K562 (cell line): ENCODE measurements around the gene ZNF516. TPM values are rescaled to one million over a fixed set of nuclear protein-coding genes. Genes with fewer than 3 reads are reported as not detected.

Source experiments
- ATAC-seq: fragments of 200-7000 bp; cut with Tn5 transposase; 3 replicates; pipeline ENCODE4 v1.9.1; 2020; ENCODE audit warnings: moderate library complexity
- BruUV-seq: library from RNA; stranded (reverse); fragments of 400-500 nt; replicated peaks from 2 replicates; lab custom pipeline; 2021; lab: Mats Ljungman, UMichigan
- CTCF ChIA-PET: fragments of 300-600 bp; formaldehyde crosslinking; extraction: SDS; loops from one replicate; lab custom pipeline; 2021; ENCODE audit warnings: low intra/inter-chr PET ratio; lab: Yijun Ruan, JAX
- POLR2A ChIA-PET: fragments of 300-600, 350-650 bp; sonication (Branson Sonifier 250); formaldehyde crosslinking; extraction: SDS; loops from one replicate; lab custom pipeline; 2021; ENCODE audit warnings: antibody characterized with exemption, inconsistent platforms; lab: Yijun Ruan, JAX
- DNase-seq, 4 experiments: peaks; one replicate each; pipeline versions ENCODE4 v3.0.0 to v3.0.0-alpha.2; 2011 to 2018; ENCODE audit warnings: low spot score in 3 of 4, mixed read lengths in 3 of 4; ENCODE audit errors: extremely low read depth in 1 of 4
- FAIRE-seq: peaks from 2 replicates; lab custom pipeline; 2011; peaks lifted over from hg19 to GRCh38; lab: Jason Lieb, UNC
- H2AFZ ChIP-seq: 2 replicates; pipeline ENCODE4 v1.6.0; 2011; ENCODE audit warnings: low read depth, low read length, control low read depth, inconsistent platforms
- H3K27ac ChIP-seq: fragments of 200-600 bp; 3 replicates; pipeline ENCODE4 v1.8.0; 2011; ENCODE audit warnings: low read depth, mild to moderate bottlenecking, control low read depth, inconsistent platforms, low read length, moderate library complexity, mixed read lengths; ENCODE audit errors: extremely low read depth
- H3K27me3 ChIP-seq, 2 experiments: fragments of 300-600 bp in 1 of 2; 2 replicates in 1 of 2; 3 replicates in 1 of 2; pipeline versions ENCODE4 v1.6.0 to v1.8.0; 2011; ENCODE audit warnings: inconsistent platforms in 2 of 2, low read length in 2 of 2, mild to moderate bottlenecking in 1 of 2, mixed read lengths in 1 of 2, moderate library complexity in 1 of 2; ENCODE audit not compliant: control insufficient read depth in 2 of 2, insufficient read depth in 2 of 2
- H3K36me3 ChIP-seq: fragments of 300-600 bp; 3 replicates; pipeline ENCODE4 v1.8.0; 2011; ENCODE audit warnings: mild to moderate bottlenecking, low read length, inconsistent platforms; ENCODE audit not compliant: control insufficient read depth, insufficient read depth
- H3K4me1 ChIP-seq, 2 experiments: fragments of 200-600 bp in 1 of 2; replicated peaks in 1 of 2; 2 replicates in 1 of 2; 3 replicates in 1 of 2; pipeline versions ENCODE4 v1.5.1 to v1.8.0; 2011; ENCODE audit warnings: inconsistent platforms in 2 of 2, low read length in 2 of 2, mild to moderate bottlenecking in 1 of 2, mixed read lengths in 1 of 2, moderate library complexity in 1 of 2; ENCODE audit not compliant: control insufficient read depth in 2 of 2, insufficient read depth in 2 of 2
- H3K4me2 ChIP-seq: 2 replicates; pipeline ENCODE4 v1.6.1; 2011; ENCODE audit warnings: low read length, control low read depth, inconsistent platforms, mixed read lengths; ENCODE audit not compliant: insufficient read depth
- H3K4me3 ChIP-seq: fragments of 200-600 bp; sonication (generic), shearing (Covaris generic); 2 replicates; pipeline ENCODE4 v1.5.1; 2016; ENCODE audit warnings: control low read depth, inconsistent platforms
- H3K79me2 ChIP-seq: fragments of 200-600 bp; 3 replicates; pipeline ENCODE4 v1.8.0; 2011; ENCODE audit warnings: low read length, inconsistent platforms; ENCODE audit not compliant: control insufficient read depth, insufficient read depth
- H3K9ac ChIP-seq, 2 experiments: 2 replicates each; pipeline versions ENCODE4 v1.6.0 to v1.6.1; 2011; ENCODE audit warnings: low read depth in 2 of 2, low read length in 2 of 2, control low read depth in 1 of 2, inconsistent platforms in 1 of 2, mild to moderate bottlenecking in 1 of 2, mixed read lengths in 1 of 2; ENCODE audit not compliant: insufficient read depth in 1 of 2
- H3K9me1 ChIP-seq: one replicate; pipeline ENCODE4 v1.6.0; 2011; ENCODE audit warnings: inconsistent platforms, mild to moderate bottlenecking, low read length, moderate library complexity; ENCODE audit not compliant: control insufficient read depth, insufficient read depth
- H3K9me3 ChIP-seq: replicated peaks from 2 replicates; pipeline ENCODE4 v1.5.1; 2011; ENCODE audit warnings: low read depth, low read length, inconsistent platforms; ENCODE audit not compliant: control insufficient read depth, insufficient read depth
- H4K20me1 ChIP-seq: replicated peaks from 2 replicates; pipeline ENCODE4 v1.6.1; 2011; ENCODE audit warnings: low read length, inconsistent platforms, mixed read lengths; ENCODE audit not compliant: control insufficient read depth, insufficient read depth
- AFF4 ChIP-seq: sonication (generic); formaldehyde crosslinking; IDR thresholded peaks from 2 replicates; pipeline ENCODE4 v1.8.0; 2023; ENCODE audit warnings: mild to moderate bottlenecking, missing genetic modification reagents
- CREM ChIP-seq: IDR thresholded peaks from 2 replicates; pipeline ENCODE4 v1.6.1; 2014; ENCODE audit warnings: antibody characterized with exemption, low read depth
- CSDE1 ChIP-seq, 2 experiments: fragments of 450-650 bp; IDR thresholded peaks; 2 replicates each; pipeline ENCODE4 v1.6.1; 2016; ENCODE audit warnings: mild to moderate bottlenecking in 1 of 2
- FOS ChIP-seq: IDR thresholded peaks from 3 replicates; pipeline ENCODE4 v1.6.1; 2011; ENCODE audit not compliant: insufficient read length; ENCODE audit errors: extremely low read depth
- ILF3 ChIP-seq: fragments of 450-650 bp; IDR thresholded peaks from 2 replicates; pipeline ENCODE4 v1.6.1; 2018; ENCODE audit warnings: antibody characterized with exemption, mild to moderate bottlenecking, moderate library complexity, borderline replicate concordance
- POLR3A ChIP-seq: IDR thresholded peaks from 2 replicates; pipeline ENCODE4 v1.6.1; 2011; ENCODE audit warnings: borderline replicate concordance, mild to moderate bottlenecking, moderate library complexity; ENCODE audit not compliant: insufficient read length, insufficient read depth; ENCODE audit errors: extremely low read depth
- SMARCE1 ChIP-seq: fragments of 450-650 bp; IDR thresholded peaks from 2 replicates; pipeline ENCODE4 v1.7.1; 2016; ENCODE audit warnings: mild to moderate bottlenecking
- TCF3 ChIP-seq: sonication (generic); formaldehyde crosslinking; IDR thresholded peaks from 2 replicates; pipeline ENCODE4 v1.4.0; 2020; ENCODE audit warnings: mild to moderate bottlenecking, missing genetic modification reagents
- TEAD1 ChIP-seq, 2 experiments: fragments of 450-650 bp in 1 of 2; sonication (generic) in 1 of 2; formaldehyde crosslinking; IDR thresholded peaks; 2 replicates each; pipeline versions ENCODE4 v1.4.0 to v1.8.0; 2020 to 2022; ENCODE audit warnings: mild to moderate bottlenecking in 2 of 2, missing genetic modification reagents in 1 of 2
- ZNF449 ChIP-seq: fragments of 250-450 bp; sonication (Bioruptor Pico); IDR thresholded peaks from 2 replicates; pipeline ENCODE4 v1.8.0; 2022; ENCODE audit warnings: moderate library complexity, mild to moderate bottlenecking, inconsistent platforms
- WGBS: fragments of 100-300 bp; shearing (Covaris generic); methylation state at CpG from one replicate; pipeline ENCODE4 v1.1.6; 2016; ENCODE audit warnings: low coverage, mixed read lengths; ENCODE audit not compliant: insufficient coverage; ENCODE audit errors: missing lambda C conversion rate; 5-methylcytosine and 5-hydroxymethylcytosine counted together
- in situ Hi-C: fragments of 300-500 bp; cut with MboI; formaldehyde crosslinking; loops from 4 replicates; pipeline ENCODE4 v1.15.0; 2018; ENCODE audit warnings: inconsistent platforms, mixed read lengths
- intact Hi-C: fragments of 100-400 bp; cut with micrococcal nuclease; formaldehyde crosslinking; loops from 2 replicates; pipeline ENCODE4 v1.14.2; 2022
- polyA plus RNA-seq, 8 experiments: library from polyadenylated mRNA; depleted of rRNA in 4 of 8; stranded (reverse) in 5 of 8; unstranded in 3 of 8; fragments of >200 nt; fragmentation: Nextera tagmentation in 2 of 8; fragmentation: Illumina TruSeq in 1 of 8; extraction: Ambion mirVana in 2 of 8; extraction: Trizol in 1 of 8; gene quantifications; 2 replicates each; pipeline versions ENCODE4 v1.2.1 to v1.2.3, GENCODE V29; 2011 to 2014; ENCODE audit warnings: inconsistent platforms in 1 of 8, missing spikeins in 1 of 8
- total RNA-seq, 7 experiments: library from RNA; depleted of rRNA in 6 of 7; stranded (reverse); fragments of >200 nt in 6 of 7; fragmentation: Illumina TruSeq in 2 of 7; extraction: Trizol in 2 of 7; gene quantifications; 2 replicates each; pipeline versions ENCODE4 v1.2.1 to v1.2.3, GENCODE V29; 2011 to 2021; ENCODE audit warnings: low replicate concordance in 1 of 7

Gene ZNF516
- total and polyA plus RNA-seq, 9 of the 15 experiments (the other 6 are each of a cell fraction or from before 2014, with no cell fraction given) = 0.04 to 0.20 (median 0.08) TPM; not detected in 3

- no peaks in the 10 kb centered on the region for H3K79me2 ChIP-seq
- no peaks in the 10 kb centered on the region for H3K4me1 ChIP-seq
- DNase-seq = no peak
- intact Hi-C loops = no loop called here
- ChIA-PET CTCF (no interaction called here), POLR2A (no interaction called here)
- in situ Hi-C loops = loop anchor here (5.0 kb wide), 1 partner anchor 300 kb away; no protein-coding TSS in a partner anchor
- no peak for FAIRE-seq
- no peaks in the 10 kb centered on the region for H3K9me1 ChIP-seq
- no peak overlapping the region for H3K9ac ChIP-seq
- no peak for TF ChIP-seq ILF3
- no peak for ATAC-seq
- H3K27ac ChIP-seq = no peak overlapping the region
- H3K9me3 ChIP-seq = no peaks in the 10 kb centered on the region
- no peaks in the 10 kb centered on the region for H4K20me1 ChIP-seq
- 2% methylated on average over 9 of the region's 11 CpGs for WGBS
- no peak overlapping the region for H3K4me2 ChIP-seq
- H2AFZ ChIP-seq = no peak overlapping the region
- H3K4me3 ChIP-seq = no peak overlapping the region
- H3K27me3 ChIP-seq = peaks cover 0 to 14% of the 10 kb centered on the region in 2 experiments; a peak in 1 of 5 replicates
- no peaks in the 10 kb centered on the region for H3K36me3 ChIP-seq
- BruUV-seq = no TSS peak
These were observed 87.4 kb downstream of the ZNF516 start for GRCh38 chr18:76407681-76408080.

GRCh38 chr18:76406791-76407190 lies 88.3 kb downstream of the ZNF516 start:
- 2% methylated on average over 11 of the region's 14 CpGs for WGBS
- Histone ChIP-seq H3K9me3 (no peaks in the 10 kb centered on the region), H2AFZ (no peak overlapping the region), H3K79me2 (no peaks in the 10 kb centered on the region), H3K9ac (no peak overlapping the region), H3K9me1 (no peaks in the 10 kb centered on the region), H3K4me3 (no peak overlapping the region), H3K4me2 (no peak overlapping the region), H4K20me1 (no peaks in the 10 kb centered on the region)
- intact Hi-C loops = no loop called here
- ATAC-seq = no peak
- TF ChIP-seq AFF4 (CRISPR knock-in tag) (no peak), POLR3A (no peak), CSDE1 (IDR thresholded peaks at IDR 0.05) (no peak), TCF3 (no peak), SMARCE1 (no peak), FOS (no peak), ZNF449 (CRISPR knock-in tag) (no peak), TEAD1 (CRISPR knock-in tag; IDR thresholded peaks at IDR 0.05) (no peak), CREM (no peak)
- TF ChIP-seq, all 486 proteins: peak for 0
- Histone ChIP-seq H3K27ac (no peak overlapping the region), H3K36me3 (no peaks in the 10 kb centered on the region), H3K4me1 (no peaks in the 10 kb centered on the region), H3K27me3 (peaks cover 0 to 7% of the 10 kb centered on the region in 2 experiments; a peak in 1 of 5 replicates)
- ChIA-PET POLR2A (no interaction called here), CTCF (no interaction called here)
- no peak for DNase-seq
- in situ Hi-C loops = loop anchor here (5.0 kb wide), 1 partner anchor 301 kb away; no protein-coding TSS in a partner anchor
- no peak for FAIRE-seq
- BruUV-seq = no TSS peak
